ENCODE results near the gene TMEM52B.
A peak's percentile ranks its signal among the peaks of the same experiment; 100 is the strongest.

Gene TMEM52B

DNA sequence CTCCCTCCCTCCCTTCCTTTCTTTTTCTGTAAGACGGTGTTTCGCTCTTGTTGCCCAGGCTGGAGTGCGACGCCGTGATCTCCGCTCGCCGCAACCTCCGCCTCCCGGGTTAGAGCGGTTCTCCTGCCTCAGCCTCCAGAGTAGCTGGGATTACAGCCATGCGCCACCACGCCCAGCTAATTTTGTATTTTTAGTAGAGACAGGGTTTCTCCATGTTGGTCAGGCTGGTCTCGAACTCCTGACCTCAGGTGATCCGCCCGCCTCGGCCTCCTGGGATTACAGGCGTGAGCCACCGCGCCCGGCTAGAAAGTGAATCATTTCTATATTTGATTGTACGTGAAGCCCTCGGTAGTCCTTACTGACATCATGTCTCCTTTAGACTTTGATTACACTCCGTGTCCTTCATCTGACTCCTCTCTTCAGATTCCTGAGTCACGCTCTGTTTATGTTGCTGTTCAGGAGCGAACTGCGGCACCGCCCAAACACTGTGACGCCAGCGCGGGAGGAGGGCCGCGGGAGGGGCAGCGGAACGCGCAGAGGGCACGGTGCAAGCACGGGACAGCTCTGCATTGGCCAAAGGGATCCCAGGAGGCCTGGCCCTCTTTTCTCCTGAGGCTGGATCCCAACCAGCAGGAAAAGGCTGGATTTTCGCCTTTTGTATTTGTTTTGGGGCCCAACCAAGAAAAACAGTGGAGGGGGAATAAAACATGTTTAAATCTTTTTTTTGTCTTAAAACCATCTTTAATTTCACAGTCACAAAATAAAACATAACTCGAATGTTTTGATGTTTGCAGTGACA is 33.3 kb downstream of the TMEM52B start (continued):
- TF ChIP-seq, protein P1, sequence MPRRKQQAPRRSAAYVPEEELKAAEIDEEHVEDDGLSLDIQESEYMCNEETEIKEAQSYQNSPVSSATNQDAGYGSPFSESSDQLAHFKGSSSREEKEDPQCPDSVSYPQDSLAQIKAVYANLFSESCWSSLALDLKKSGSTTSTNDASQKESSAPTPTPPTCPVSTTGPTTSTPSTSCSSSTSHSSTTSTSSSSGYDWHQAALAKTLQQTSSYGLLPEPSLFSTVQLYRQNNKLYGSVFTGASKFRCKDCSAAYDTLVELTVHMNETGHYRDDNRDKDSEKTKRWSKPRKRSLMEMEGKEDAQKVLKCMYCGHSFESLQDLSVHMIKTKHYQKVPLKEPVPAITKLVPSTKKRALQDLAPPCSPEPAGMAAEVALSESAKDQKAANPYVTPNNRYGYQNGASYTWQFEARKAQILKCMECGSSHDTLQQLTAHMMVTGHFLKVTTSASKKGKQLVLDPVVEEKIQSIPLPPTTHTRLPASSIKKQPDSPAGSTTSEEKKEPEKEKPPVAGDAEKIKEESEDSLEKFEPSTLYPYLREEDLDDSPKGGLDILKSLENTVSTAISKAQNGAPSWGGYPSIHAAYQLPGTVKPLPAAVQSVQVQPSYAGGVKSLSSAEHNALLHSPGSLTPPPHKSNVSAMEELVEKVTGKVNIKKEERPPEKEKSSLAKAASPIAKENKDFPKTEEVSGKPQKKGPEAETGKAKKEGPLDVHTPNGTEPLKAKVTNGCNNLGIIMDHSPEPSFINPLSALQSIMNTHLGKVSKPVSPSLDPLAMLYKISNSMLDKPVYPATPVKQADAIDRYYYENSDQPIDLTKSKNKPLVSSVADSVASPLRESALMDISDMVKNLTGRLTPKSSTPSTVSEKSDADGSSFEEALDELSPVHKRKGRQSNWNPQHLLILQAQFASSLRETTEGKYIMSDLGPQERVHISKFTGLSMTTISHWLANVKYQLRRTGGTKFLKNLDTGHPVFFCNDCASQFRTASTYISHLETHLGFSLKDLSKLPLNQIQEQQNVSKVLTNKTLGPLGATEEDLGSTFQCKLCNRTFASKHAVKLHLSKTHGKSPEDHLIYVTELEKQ (tag by site-specific recombination; IDR thresholded peaks at IDR 0.05; ENCODE audit: borderline replicate concordance): peak; percentile 90
- TF ChIP-seq GFI1B (tag by site-specific recombination; IDR thresholded peaks at IDR 0.05) (0 out of 2 replicates have a peak, but pooled peaks have one; percentile 56), ZNF404 (tag by site-specific recombination; IDR thresholded peaks at IDR 0.05) (no peak), ZNF501 (tag by site-specific recombination; IDR thresholded peaks at IDR 0.05) (peak; percentile 82; the same call in 1 of the 2 replicates), ZNF707 (tag by site-specific recombination; IDR thresholded peaks at IDR 0.05) (no peak), ZNF19 (tag by site-specific recombination; IDR thresholded peaks at IDR 0.05; ENCODE audit: low read depth) (no peak), ZFP69B (tag by site-specific recombination; IDR thresholded peaks at IDR 0.05) (no peak; the same call in 1 of the 2 replicates), ZNF132 (tag by site-specific recombination; IDR thresholded peaks at IDR 0.05; ENCODE audit: borderline replicate concordance) (no peak), ZNF626 (tag by site-specific recombination; IDR thresholded peaks at IDR 0.05) (no peak), ZNF202 (tag by site-specific recombination; IDR thresholded peaks at IDR 0.05; ENCODE audit: borderline replicate concordance) (peak; percentile 22; the same call in 1 of the 2 replicates), ZNF223 (tag by site-specific recombination; IDR thresholded peaks at IDR 0.05) (no peak), ZNF174 (tag by site-specific recombination; IDR thresholded peaks at IDR 0.05) (no peak), GLI4 (tag by site-specific recombination; IDR thresholded peaks at IDR 0.05) (0 out of 2 replicates have a peak, but pooled peaks have one; percentile 66), ZNF530 (tag by site-specific recombination; IDR thresholded peaks at IDR 0.05; ENCODE audit: low read depth) (no peak), ZBTB7A (tag by site-specific recombination; IDR thresholded peaks at IDR 0.05; ENCODE audit: low read depth) (peak; percentile 81; the same call in 1 of the 2 replicates), ZNF792 (tag by site-specific recombination; IDR thresholded peaks at IDR 0.05) (peak; percentile 87; the same call in 1 of the 2 replicates), ZNF155 (tag by site-specific recombination; IDR thresholded peaks at IDR 0.05) (no peak), ZNF664 (tag by site-specific recombination; IDR thresholded peaks at IDR 0.05) (no peak)
- TF ChIP-seq, protein P2, sequence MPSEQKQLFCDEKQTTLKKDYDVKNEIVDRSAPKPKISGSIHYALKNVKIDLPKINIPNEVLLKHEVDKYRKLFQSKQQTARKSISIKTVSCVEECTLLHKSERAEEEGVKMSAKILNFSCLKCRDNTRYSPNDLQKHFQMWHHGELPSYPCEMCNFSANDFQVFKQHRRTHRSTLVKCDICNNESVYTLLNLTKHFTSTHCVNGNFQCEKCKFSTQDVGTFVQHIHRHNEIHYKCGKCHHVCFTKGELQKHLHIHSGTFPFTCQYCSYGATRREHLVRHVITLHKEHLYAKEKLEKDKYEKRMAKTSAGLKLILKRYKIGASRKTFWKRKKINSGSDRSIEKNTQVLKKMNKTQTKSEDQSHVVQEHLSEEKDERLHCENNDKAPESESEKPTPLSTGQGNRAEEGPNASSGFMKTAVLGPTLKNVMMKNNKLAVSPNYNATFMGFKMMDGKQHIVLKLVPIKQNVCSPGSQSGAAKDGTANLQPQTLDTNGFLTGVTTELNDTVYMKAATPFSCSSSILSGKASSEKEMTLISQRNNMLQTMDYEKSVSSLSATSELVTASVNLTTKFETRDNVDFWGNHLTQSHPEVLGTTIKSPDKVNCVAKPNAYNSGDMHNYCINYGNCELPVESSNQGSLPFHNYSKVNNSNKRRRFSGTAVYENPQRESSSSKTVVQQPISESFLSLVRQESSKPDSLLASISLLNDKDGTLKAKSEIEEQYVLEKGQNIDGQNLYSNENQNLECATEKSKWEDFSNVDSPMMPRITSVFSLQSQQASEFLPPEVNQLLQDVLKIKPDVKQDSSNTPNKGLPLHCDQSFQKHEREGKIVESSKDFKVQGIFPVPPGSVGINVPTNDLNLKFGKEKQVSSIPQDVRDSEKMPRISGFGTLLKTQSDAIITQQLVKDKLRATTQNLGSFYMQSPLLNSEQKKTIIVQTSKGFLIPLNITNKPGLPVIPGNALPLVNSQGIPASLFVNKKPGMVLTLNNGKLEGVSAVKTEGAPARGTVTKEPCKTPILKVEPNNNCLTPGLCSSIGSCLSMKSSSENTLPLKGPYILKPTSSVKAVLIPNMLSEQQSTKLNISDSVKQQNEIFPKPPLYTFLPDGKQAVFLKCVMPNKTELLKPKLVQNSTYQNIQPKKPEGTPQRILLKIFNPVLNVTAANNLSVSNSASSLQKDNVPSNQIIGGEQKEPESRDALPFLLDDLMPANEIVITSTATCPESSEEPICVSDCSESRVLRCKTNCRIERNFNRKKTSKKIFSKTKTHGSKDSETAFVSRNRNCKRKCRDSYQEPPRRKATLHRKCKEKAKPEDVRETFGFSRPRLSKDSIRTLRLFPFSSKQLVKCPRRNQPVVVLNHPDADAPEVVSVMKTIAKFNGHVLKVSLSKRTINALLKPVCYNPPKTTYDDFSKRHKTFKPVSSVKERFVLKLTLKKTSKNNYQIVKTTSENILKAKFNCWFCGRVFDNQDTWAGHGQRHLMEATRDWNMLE (tag by site-specific recombination; conservative IDR thresholded peaks at IDR 0.05; ENCODE audit: low read depth): no peak
- TF ChIP-seq, protein P3, sequence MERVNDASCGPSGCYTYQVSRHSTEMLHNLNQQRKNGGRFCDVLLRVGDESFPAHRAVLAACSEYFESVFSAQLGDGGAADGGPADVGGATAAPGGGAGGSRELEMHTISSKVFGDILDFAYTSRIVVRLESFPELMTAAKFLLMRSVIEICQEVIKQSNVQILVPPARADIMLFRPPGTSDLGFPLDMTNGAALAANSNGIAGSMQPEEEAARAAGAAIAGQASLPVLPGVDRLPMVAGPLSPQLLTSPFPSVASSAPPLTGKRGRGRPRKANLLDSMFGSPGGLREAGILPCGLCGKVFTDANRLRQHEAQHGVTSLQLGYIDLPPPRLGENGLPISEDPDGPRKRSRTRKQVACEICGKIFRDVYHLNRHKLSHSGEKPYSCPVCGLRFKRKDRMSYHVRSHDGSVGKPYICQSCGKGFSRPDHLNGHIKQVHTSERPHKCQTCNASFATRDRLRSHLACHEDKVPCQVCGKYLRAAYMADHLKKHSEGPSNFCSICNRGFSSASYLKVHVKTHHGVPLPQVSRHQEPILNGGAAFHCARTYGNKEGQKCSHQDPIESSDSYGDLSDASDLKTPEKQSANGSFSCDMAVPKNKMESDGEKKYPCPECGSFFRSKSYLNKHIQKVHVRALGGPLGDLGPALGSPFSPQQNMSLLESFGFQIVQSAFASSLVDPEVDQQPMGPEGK (tag by site-specific recombination; IDR thresholded peaks at IDR 0.05): peak; percentile 65; the same call in 1 of the 2 replicates
- TF ChIP-seq, protein P4, sequence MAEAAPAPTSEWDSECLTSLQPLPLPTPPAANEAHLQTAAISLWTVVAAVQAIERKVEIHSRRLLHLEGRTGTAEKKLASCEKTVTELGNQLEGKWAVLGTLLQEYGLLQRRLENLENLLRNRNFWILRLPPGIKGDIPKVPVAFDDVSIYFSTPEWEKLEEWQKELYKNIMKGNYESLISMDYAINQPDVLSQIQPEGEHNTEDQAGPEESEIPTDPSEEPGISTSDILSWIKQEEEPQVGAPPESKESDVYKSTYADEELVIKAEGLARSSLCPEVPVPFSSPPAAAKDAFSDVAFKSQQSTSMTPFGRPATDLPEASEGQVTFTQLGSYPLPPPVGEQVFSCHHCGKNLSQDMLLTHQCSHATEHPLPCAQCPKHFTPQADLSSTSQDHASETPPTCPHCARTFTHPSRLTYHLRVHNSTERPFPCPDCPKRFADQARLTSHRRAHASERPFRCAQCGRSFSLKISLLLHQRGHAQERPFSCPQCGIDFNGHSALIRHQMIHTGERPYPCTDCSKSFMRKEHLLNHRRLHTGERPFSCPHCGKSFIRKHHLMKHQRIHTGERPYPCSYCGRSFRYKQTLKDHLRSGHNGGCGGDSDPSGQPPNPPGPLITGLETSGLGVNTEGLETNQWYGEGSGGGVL (tag by site-specific recombination; IDR thresholded peaks at IDR 0.05): peak; percentile 24; the same call in 1 of the 2 replicates
- TF ChIP-seq, protein P5, sequence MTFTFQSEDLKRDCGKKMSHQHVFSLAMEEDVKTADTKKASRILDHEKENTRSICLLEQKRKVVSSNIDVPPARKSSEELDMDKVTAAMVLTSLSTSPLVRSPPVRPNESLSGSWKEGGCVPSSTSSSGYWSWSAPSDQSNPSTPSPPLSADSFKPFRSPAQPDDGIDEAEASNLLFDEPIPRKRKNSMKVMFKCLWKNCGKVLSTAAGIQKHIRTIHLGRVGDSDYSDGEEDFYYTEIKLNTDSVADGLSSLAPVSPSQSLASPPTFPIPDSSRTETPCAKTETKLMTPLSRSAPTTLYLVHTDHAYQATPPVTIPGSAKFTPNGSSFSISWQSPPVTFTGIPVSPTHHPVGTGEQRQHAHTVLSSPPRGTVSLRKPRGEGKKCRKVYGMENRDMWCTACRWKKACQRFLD (tag by site-specific recombination; IDR thresholded peaks at IDR 0.05): no peak
- TF ChIP-seq, protein P6, sequence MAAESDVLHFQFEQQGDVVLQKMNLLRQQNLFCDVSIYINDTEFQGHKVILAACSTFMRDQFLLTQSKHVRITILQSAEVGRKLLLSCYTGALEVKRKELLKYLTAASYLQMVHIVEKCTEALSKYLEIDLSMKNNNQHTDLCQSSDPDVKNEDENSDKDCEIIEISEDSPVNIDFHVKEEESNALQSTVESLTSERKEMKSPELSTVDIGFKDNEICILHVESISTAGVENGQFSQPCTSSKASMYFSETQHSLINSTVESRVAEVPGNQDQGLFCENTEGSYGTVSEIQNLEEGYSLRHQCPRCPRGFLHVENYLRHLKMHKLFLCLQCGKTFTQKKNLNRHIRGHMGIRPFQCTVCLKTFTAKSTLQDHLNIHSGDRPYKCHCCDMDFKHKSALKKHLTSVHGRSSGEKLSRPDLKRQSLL (tag by site-specific recombination; IDR thresholded peaks at IDR 0.05): peak; percentile 82

Measured in HEK293 (cell line).